ENCODE measurements around the gene ACBD5.
"Not testable (repeated sequence)": the region's sequence is repeated elsewhere in the genome, so short reads cannot be mapped to it uniquely, and the experiment has no call there.

The ACBD5 gene

GRCh38 chr10:27237531-27237930 is 3.1 kb downstream of the ACBD5 start:
- not testable (repeated sequence) for DNase-seq

GRCh38 chr10:27236589-27237128 is 3.9 kb downstream of the ACBD5 start:
- not testable (repeated sequence) for DNase-seq

DNA sequence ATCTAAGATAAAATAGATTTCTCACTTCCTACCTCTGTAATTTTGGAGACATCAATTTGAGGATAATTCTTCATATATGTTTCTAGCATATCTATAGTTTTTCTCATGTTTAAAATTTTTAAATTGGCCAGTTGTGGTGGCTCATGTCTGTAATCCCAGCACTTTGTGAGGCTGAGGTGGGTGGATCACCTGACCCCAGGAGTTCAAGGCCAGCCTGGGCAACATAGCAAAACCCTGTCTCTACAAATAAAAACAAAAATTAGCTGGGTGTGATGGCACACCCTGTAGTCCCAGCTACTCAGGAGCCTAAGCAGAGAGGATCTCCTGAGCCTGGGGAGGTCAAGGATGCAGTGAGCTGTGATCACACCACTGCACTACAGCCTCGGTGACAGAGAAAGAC is 4.9 kb downstream of the ACBD5 start:
- DNase-seq, result no peak

DNA sequence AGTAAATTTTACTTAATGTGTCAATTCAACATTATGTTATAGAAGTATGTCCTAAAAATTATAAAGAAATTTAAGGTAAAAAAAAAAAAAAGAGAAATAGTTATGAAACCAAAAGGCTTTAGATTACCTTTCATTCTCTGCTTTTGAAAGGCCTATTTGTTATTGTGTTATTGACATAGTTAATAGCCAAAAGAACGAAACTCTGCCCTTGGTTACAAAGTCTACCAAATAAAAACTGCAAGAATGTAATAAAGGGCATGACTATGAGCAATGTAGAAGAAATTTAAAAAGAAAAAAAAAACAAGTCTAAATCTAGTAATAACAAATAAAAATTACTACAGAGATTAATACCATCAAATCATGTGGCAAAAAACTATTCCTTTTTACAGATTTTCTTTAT is 10.6 kb downstream of the ACBD5 start:
- no peak for DNase-seq

GRCh38 chr10:27225642-27226257 is 14.8 kb downstream of the ACBD5 start:
- no peak for DNase-seq

DNA sequence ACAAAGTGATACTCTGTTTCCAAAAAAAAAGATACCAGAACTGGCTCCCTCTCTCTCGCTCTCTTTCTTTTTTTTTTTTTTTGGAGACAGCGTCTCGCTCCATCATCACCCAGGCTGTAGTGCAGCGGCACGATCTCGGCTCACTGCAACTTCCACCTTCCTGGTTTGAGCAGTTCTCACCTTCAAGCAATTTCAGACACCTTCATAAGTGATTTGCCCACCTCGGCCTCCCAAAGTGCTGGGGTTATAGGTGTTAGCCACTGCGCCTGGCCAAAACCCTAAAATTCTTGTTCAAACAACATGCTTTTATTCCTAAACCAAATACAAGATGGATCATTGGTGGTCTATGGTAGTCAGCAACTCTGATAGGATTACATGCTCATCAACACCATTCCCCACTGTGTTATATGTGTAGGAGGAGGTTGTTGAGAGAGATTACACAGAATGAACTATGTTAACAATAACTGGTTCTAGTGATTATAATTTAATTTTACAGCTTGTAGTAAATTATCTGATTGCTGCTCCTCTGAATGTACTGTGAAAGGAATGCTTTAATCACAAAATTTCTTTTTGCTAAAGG is 15.5 kb downstream of the ACBD5 start:
- DNase-seq, result no peak

- peak; percentile 30 for DNase-seq
Measured at GRCh38 chr10:27223964-27224363, 16.6 kb downstream of the ACBD5 start.

GRCh38 chr10:27207350-27207749 is 33.2 kb downstream of the ACBD5 start:
- DNase-seq, result no peak

DNA sequence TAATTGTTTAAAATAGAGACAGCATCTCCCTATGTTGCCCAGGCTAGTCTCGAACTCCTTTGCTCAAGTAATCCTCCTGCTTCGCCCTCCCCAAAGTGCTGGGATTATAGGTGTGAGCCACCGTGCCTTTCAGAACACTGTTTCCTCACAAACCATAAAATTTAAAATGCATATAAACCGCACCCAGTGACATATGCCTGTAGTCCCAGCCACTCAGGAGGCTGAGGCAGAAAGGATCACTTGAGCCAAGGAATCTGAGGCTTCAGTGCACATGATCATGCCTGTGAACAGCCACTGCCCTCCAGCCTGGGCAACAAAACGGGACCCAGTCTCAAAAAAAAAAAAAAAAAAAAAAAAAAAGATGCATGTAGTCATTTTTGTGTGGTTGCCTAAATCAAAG is 36.8 kb downstream of the ACBD5 start:
- DNase-seq, result no peak

DNA sequence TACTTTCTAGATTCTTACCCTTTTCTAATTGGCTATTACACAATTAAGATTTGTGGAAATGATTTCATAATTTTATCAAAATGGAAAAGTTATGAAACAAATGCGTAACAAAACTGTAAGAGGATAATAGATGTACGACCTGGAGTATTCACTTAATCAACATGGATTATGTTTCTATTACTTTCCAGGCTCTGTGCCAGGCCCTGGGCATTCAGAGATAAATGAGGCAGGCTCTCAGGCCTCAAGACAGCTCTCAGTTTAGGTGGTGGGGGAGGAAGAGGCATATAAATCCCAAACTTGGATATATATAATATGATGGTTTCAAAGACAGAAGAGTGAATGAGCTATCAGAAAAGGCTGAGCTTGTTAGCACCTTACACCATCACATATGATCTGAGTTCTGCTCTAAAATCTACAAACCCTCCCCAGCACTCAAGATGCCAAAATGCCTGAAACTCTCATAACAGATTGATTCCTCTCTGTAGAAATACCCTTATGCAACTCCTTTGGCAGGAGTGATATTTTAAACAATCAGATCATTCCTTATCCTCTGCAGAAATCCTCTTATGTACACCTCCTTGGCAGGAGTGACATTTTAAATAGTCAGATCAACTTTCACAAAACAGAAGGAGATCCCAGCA is 42.5 kb downstream of the ACBD5 start:
- peak; percentile 1 for DNase-seq

GRCh38 chr10:27192284-27192683 is 48.3 kb downstream of the ACBD5 start:
- no peak for DNase-seq

DNA sequence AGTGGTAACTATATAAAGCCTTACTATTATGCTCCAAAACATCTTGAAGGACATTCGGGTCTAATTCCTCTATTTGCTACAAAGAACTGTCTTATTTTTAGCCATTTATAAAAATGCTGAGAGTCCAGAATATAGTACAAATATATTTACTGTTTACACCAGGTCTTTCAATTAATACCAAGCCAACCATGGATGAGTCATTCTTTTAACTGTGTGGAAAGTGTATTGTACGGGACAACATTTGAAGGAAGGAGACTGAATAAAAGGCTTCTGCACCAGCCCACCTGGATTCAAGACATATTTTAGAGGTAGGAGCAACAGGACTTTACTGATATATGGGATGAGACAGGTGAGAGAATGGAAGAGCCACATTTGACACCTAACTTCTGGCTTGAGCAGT is 50.1 kb downstream of the ACBD5 start:
- no peak for DNase-seq

GRCh38 chr10:27188897-27189296 is 51.7 kb downstream of the ACBD5 start:
- no peak for DNase-seq

GRCh38 chr10:27188259-27188658 is 52.3 kb downstream of the ACBD5 start:
- DNase-seq, result no peak

GRCh38 chr10:27169849-27170248 is 70.7 kb downstream of the ACBD5 start:
- no peak for DNase-seq

GRCh38 chr10:27158421-27158820 is 82.2 kb downstream of the ACBD5 start:
- no peak for DNase-seq

DNA sequence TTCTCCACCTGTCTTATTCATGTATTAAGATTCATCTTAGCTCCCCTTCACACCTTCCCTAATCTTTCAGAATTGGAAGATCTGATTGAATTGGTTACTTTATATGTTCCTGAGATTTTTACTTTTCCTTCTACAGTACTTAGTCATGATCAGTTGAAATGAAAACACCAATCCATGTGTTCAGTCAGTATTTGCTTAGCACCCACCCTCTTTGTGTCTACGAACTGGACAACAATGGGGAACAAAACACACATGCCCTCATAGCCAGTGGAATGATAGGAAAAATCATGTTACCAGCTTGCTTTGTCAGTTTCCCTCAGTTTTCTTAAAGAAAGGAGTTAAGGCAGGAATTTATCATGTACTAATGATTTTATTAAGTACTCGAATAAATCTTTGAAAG is 83.4 kb downstream of the ACBD5 start:
- DNase-seq, result no peak

- DNase-seq, result not testable (repeated sequence)
Measured at GRCh38 chr10:27156566-27156965, 84.0 kb downstream of the ACBD5 start.

DNA sequence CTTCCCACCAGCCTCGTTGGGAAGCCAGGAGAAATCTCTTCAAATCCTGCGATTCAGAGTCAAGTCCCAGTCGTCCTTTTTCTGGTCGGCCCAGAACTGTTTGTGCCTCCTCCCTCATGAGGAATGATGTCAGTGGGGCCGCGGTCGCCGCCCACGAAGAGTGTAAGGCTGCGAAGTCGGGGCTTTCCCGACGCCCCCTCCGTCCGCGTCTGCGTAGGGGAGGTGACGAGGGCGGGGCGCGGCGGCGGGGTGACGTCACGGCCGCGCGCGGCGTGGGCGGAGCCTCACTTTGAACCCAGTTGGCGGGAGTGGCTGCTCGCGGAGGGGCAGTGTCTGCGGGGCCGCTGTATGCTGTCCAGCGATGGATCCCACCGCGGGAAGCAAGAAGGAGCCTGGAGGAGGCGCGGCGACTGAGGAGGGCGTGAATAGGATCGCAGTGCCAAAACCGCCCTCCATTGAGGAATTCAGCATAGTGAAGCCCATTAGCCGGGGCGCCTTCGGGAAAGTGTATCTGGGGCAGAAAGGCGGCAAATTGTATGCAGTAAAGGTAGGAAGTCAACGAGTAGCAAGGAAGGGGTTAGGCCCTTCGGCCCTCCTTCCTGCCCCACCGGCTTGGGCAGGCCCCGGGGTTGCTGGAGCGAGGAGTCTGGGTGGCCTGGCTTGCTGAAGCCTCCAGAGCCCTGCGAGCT is 85.4 kb downstream of the ACBD5 start, which contains the start of gene MASTL:
MASTL (plus strand) TSS at position 287 of the 689 bp plus-strand sequence; CDS start at position 362, 75 bp downstream.
- peak; percentile 84 for DNase-seq

GRCh38 chr10:27153845-27154193 is 86.8 kb downstream of the ACBD5 start:
- DNase-seq, result no peak

- DNase-seq, result no peak
Measured at GRCh38 chr10:27153329-27153728, 87.3 kb downstream of the ACBD5 start.

DNA sequence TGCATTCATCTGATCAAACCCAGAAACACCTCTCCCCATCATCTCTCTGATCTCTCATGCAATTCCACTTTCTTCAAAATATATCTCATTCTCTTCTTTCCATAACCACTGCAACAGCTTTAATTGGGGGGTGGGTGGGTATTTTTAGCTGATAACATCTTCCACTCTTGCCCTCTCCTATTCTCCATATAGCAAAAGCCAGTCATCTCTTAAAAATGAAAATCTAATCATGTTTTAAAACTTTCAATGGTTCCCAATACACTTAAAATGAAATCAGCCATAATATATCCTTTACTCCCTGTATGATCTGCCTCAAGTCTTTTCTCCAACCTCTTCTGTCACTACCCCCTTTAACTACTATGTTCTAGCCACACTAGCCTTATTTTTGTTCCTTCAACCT is 87.9 kb downstream of the ACBD5 start:
- DNase-seq, result no peak

GRCh38 chr10:27150261-27150660 is 90.3 kb downstream of the ACBD5 start:
- no peak for DNase-seq

GRCh38 chr10:27147701-27148100 is 92.9 kb downstream of the ACBD5 start:
- no peak for DNase-seq
